GM19035 (cell line): ENCODE data around the gene CERS5.
"Not testable (repeated sequence)": the region's sequence is repeated elsewhere in the genome, so short reads cannot be mapped to it uniquely, and the experiment has no call there.

Source experiments
- ATAC-seq: cut with Tn5 transposase; IDR thresholded peaks from one replicate; pipeline ENCODE4 v1.9.1; 2021; ENCODE audit not compliant: unreplicated experiment

CERS5 gene

GRCh38 chr12:50187084-50187900 is 20.1 kb upstream of the CERS5 start:
- ATAC-seq = no peak

GRCh38 chr12:50186681-50187080 is 19.5 kb upstream of the CERS5 start:
- ATAC-seq = no peak

GRCh38 chr12:50185970-50186663 is 18.9 kb upstream of the CERS5 start:
- ATAC-seq = no peak

DNA sequence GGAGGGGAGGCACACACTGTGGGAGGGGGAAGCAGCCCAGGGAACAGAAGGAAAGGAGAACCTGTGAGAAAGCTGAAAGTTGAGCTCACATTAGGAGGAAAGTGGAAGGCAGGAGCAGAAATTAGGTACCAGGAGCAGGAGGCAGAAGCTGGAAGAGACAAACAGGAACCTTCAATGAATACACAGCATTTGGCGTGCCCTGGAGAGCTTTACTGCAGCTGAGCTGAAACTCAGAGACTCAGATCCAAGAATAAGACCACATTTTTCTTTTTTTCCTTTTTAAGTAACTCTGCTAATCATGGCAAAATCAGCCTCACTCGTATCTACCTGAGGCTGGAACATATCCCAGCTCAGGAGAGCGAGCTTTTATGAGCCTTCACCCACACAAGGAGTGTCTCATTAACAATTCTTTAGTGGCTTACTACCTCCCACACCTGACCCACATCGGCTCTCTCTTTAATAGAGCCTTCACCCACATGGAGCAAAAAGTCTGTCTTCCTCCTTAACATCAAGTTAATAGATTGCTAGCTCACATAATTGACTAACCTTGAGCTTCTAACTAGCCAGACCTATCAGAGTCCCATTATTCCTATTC is 18.2 kb upstream of the CERS5 start:
- ATAC-seq = no peak

DNA sequence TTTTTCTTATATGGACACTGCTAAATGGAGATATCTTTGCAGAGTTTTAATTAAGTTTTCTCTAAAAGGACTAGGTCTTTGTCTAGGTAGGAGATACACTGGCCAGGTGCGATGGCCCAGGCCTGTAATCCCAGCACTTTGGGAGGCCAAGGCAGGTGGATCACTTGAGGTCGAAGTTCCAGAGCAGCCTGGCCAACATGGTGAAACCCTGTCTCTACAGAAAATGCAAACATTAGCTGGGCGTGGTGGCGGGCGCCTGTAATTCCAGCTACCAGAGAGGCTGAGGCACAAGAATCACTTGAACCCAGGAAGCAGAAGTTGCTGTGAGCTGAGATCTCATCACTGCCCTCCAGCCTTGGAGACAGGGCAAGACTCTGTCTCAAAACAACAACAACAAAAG is 17.1 kb upstream of the CERS5 start:
- ATAC-seq = no peak

- no peak for ATAC-seq
Observed at GRCh38 chr12:50182461-50182860, 15.3 kb upstream of the CERS5 start.

DNA sequence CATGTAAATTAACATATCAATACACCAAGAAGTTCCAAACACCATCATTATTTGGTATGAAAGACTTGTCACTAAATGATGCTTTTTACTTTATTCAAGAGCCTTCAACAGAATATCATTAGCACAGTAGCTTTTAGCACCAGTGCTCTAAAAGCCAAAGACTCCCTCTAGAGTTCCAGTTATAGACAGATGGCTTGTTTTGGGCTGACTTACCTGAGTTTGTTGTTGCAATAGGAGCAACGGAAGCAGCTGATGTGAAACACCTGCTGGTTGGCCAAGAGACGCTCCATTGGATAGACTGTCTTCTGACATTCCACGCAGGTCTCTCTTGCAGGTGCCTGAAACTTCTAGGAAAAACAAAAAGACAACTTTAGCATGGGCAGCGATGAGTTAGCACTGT is 14.5 kb upstream of the CERS5 start:
- no peak for ATAC-seq

- ATAC-seq = no peak
Observed at GRCh38 chr12:50175716-50176026, 8.5 kb upstream of the CERS5 start.

- no peak for ATAC-seq
Observed at GRCh38 chr12:50174971-50175715, 8.0 kb upstream of the CERS5 start.

DNA sequence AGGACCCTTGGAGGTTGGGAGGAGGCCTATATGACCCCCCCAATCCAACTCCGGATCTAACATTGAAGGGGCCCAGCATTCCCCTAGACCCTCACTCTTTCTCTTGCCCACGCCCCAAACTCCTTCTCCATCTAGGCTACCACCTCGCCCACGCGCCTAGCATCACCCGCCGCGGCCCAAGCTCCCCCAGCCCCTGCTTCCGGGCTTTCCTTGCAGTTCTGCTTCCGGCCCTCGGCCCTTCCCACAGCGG is 445 bp downstream of the CERS5 start:
- peak; percentile 37 for ATAC-seq

- no peak for ATAC-seq
Observed at GRCh38 chr12:50164963-50165362, 2.2 kb downstream of the CERS5 start.

DNA sequence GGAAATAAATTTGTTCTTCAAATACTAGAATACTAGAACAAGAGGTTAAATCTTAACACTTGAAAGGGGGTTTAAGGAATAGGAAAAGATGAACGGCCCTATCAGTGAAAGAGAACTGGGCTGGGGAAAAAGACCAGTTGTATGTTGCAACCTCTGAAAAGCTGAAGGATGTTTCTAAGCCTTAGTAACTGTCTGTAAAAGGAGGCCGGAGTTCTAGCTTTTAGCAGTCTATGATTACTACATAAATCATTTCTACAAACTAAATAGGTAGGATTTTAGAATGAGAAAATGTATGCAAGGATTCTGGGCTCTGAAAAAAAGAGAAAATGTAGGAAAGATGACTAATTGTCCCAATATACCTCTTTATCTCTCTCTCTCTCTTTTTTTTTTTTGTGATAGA is 4.9 kb downstream of the CERS5 start:
- no peak for ATAC-seq

GRCh38 chr12:50160643-50161042 is 6.5 kb downstream of the CERS5 start:
- no peak for ATAC-seq

- ATAC-seq = no peak
Observed at GRCh38 chr12:50157259-50157658, 9.9 kb downstream of the CERS5 start.

- no peak for ATAC-seq
Observed at GRCh38 chr12:50156641-50157040, 10.5 kb downstream of the CERS5 start.

DNA sequence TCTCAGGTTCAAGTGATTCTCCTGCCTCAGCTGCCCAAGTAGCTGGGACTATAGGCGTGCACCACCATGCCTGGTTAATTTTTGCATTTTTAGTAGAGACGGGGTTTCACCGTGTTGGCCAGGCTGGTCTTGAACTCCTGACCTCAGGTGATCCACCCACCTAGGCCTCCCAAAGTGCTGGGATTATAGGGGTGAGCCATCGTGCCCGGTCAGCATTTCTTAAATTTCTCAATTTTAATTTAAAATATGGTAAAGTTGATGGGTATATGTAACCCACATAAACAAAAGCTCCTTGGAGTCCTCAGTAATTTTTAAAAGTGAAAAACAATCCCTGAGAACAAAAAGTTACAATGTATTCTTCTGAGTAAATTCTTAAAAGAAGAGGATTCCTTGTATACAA is 12.2 kb downstream of the CERS5 start:
- ATAC-seq = not testable (repeated sequence)

- no peak for ATAC-seq
Observed at GRCh38 chr12:50151047-50151687, 16.0 kb downstream of the CERS5 start.

- ATAC-seq = no peak
Observed at GRCh38 chr12:50149311-50149710, 17.9 kb downstream of the CERS5 start.

DNA sequence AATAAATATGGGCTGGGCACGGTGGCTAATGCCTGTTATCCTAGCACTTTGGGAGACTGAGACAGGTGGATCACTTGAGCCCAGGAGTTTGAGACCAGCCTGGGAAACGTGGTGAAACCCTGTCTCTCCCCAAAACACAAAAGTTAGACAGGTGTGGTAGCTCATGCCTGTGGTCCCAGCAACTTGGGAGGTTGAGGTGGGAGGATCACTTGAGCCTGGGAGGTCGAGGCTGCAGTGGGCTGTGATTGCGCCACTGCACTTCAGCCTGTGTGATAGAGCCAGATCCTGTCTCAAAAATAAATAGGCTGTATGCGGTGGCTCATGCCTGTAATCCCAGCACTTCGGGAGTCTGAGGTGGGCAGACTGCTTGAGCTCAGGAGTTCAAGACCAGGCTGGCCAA is 19.2 kb downstream of the CERS5 start:
- not testable (repeated sequence) for ATAC-seq

GRCh38 chr12:50147281-50147680 is 19.9 kb downstream of the CERS5 start:
- no peak for ATAC-seq

- ATAC-seq = no peak
Observed at GRCh38 chr12:50145439-50145838, 21.7 kb downstream of the CERS5 start.
